ENCODE measurements around the gene IFNAR1. TPM values are rescaled to one million over a fixed set of nuclear protein-coding genes. Genes with fewer than 3 reads are reported as not detected.

The IFNAR1 gene
- total and polyA plus RNA-seq, 2 experiments from 2014 or later = 14.0 to 18.7 TPM

- no peak for TF ChIP-seq ETS1 (IDR thresholded peaks at IDR 0.05)
- no peak for TF ChIP-seq JUNB (IDR thresholded peaks at IDR 0.05; ENCODE audit: unreplicated experiment)
Measured at GRCh38 chr21:33286600-33287456, 37.9 kb upstream of the IFNAR1 start (continued).

- Histone ChIP-seq H3K4me2 (no peak overlapping the region), H3K27ac (ENCODE audit: low read depth) (no peak overlapping the region), H3K79me2 (replicated peaks; ENCODE audit: insufficient read depth) (no peaks in the 10 kb centered on the region), H3K36me3 (ENCODE audit: insufficient read depth) (no peaks in the 10 kb centered on the region), H3K4me1 (ENCODE audit: insufficient read depth) (no peaks in the 10 kb centered on the region), H2AFZ (no peak overlapping the region), H3F3A (replicated peaks; ENCODE audit: low read depth) (no peaks in the 10 kb centered on the region), H4K20me1 (replicated peaks; ENCODE audit: insufficient read depth) (no peaks in the 10 kb centered on the region), H3K4me3 (no peak overlapping the region), H3K27me3 (ENCODE audit: insufficient read depth) (no peaks in the 10 kb centered on the region), H3K9me2 (ENCODE audit: insufficient read depth) (no peaks in the 10 kb centered on the region)
- Mint-ChIP-seq H3K27ac (no peak overlapping the region), H3K36me3 (ENCODE audit: low read depth) (no peaks in the 10 kb centered on the region), H3K27me3 (ENCODE audit: insufficient read depth, low read depth, poor library complexity) (peaks cover 4% of the 10 kb centered on the region), H3K4me3 (no peak overlapping the region), H3K4me1 (no peaks in the 10 kb centered on the region), H3K9me3 (no peaks in the 10 kb centered on the region)
- ATAC-seq (peak; percentile 60), DNase-seq (ENCODE audit: low spot score) (no peak)
- no peak for TF ChIP-seq REST (IDR thresholded peaks at IDR 0.05; ENCODE audit: unreplicated experiment)
- no peak for TF ChIP-seq ZNF331 (CRISPR knock-in tag; IDR thresholded peaks at IDR 0.05; ENCODE audit: low read depth)
- no peak for TF ChIP-seq STAT1 (IDR thresholded peaks at IDR 0.05; ENCODE audit: unreplicated experiment)
- no peak for TF ChIP-seq ETS1 (IDR thresholded peaks at IDR 0.05)
- TF ChIP-seq ZNF114 (CRISPR knock-in tag; IDR thresholded peaks at IDR 0.05) = no peak
- TF ChIP-seq NANOG (IDR thresholded peaks at IDR 0.05; ENCODE audit: borderline replicate concordance) = no peak
- no peak for TF ChIP-seq CTCF (conservative IDR thresholded peaks at IDR 0.05; ENCODE audit: low read depth in 2 of 2)
- TF ChIP-seq CREB1 (CRISPR knock-in tag; IDR thresholded peaks at IDR 0.05; ENCODE audit: low read depth) = no peak
- TF ChIP-seq EZH2 (IDR thresholded peaks at IDR 0.05; ENCODE audit: low read depth, unreplicated experiment) = no peak
- no peak for TF ChIP-seq JUNB (IDR thresholded peaks at IDR 0.05; ENCODE audit: unreplicated experiment)
- no peak for TF ChIP-seq EZH2phosphoT487 (IDR thresholded peaks at IDR 0.05; ENCODE audit: unreplicated experiment)
Measured at GRCh38 chr21:33289199-33289819, 35.5 kb upstream of the IFNAR1 start.
